Measurements from ENCODE around the gene MACROD2. TPM values are rescaled to one million over a fixed set of nuclear protein-coding genes. Genes with fewer than 3 reads are reported as not detected.

MACROD2 gene
- total RNA-seq, 2 donors from 2014 or later: 8.0 to 19.4 TPM

- no peak for DNase-seq (ENCODE audit: low spot score)
- H3K4me1 ChIP-seq (replicated peaks): no peaks in the 10 kb centered on the region
- H3K27me3 ChIP-seq (replicated peaks; ENCODE audit: insufficient read depth): no peaks in the 10 kb centered on the region
- no peak overlapping the region for H3K4me3 ChIP-seq
- H3K9me3 ChIP-seq: no peaks in the 10 kb centered on the region
- intact Hi-C loops (cut with DNase I): loop anchor here (10.0 kb wide), 1 partner anchor 231 kb away; no protein-coding TSS in a partner anchor
- no peak for TF ChIP-seq POLR2A (IDR thresholded peaks at IDR 0.05)
- TF ChIP-seq POLR2AphosphoS5 (IDR thresholded peaks at IDR 0.05): no peak
- no peak for TF ChIP-seq CTCF (IDR thresholded peaks at IDR 0.05)
- H3K27ac ChIP-seq: no peak overlapping the region
- WGBS: 56% methylated on average over 6 of the region's 6 CpGs
- H3K36me3 ChIP-seq: no peaks in the 10 kb centered on the region
Observed at GRCh38 chr20:15895560-15896084, 1900.3 kb downstream of the MACROD2 start.

- no peak for DNase-seq (ENCODE audit: low spot score)
- TF ChIP-seq CTCF (IDR thresholded peaks at IDR 0.05) (no peak), POLR2A (IDR thresholded peaks at IDR 0.05) (no peak), POLR2AphosphoS5 (IDR thresholded peaks at IDR 0.05) (no peak)
- Histone ChIP-seq H3K4me3 (no peak overlapping the region), H3K4me1 (replicated peaks) (no peaks in the 10 kb centered on the region), H3K9me3 (no peaks in the 10 kb centered on the region), H3K27me3 (replicated peaks; ENCODE audit: insufficient read depth) (no peaks in the 10 kb centered on the region), H3K36me3 (no peaks in the 10 kb centered on the region), H3K27ac (no peak overlapping the region)
- WGBS: 90% methylated on average over 4 of the region's 4 CpGs
- intact Hi-C loops (cut with DNase I): loop anchor here (10.0 kb wide), 1 partner anchor 235 kb away; no protein-coding TSS in a partner anchor
Observed at GRCh38 chr20:15899967-15900366, 1904.7 kb downstream of the MACROD2 start.

- TF ChIP-seq POLR2A (IDR thresholded peaks at IDR 0.05): no peak
- TF ChIP-seq CTCF (IDR thresholded peaks at IDR 0.05): no peak
- no peak for TF ChIP-seq POLR2AphosphoS5 (IDR thresholded peaks at IDR 0.05)
- Histone ChIP-seq H3K9me3 (no peaks in the 10 kb centered on the region), H3K27ac (no peak overlapping the region), H3K4me3 (no peak overlapping the region), H3K27me3 (replicated peaks; ENCODE audit: insufficient read depth) (no peaks in the 10 kb centered on the region), H3K36me3 (no peaks in the 10 kb centered on the region), H3K4me1 (replicated peaks) (no peaks in the 10 kb centered on the region)
- WGBS: 69% methylated on average over 1 of the region's 1 CpG
- no peak for DNase-seq (ENCODE audit: low spot score)
- intact Hi-C loops (cut with DNase I): no loop called here
Observed at GRCh38 chr20:15900443-15900842, 1905.1 kb downstream of the MACROD2 start.

- Histone ChIP-seq H3K27ac (no peak overlapping the region), H3K27me3 (replicated peaks; ENCODE audit: insufficient read depth) (no peaks in the 10 kb centered on the region), H3K4me3 (no peak overlapping the region), H3K4me1 (replicated peaks) (no peaks in the 10 kb centered on the region), H3K36me3 (no peaks in the 10 kb centered on the region), H3K9me3 (no peaks in the 10 kb centered on the region)
- no peak for TF ChIP-seq POLR2AphosphoS5 (IDR thresholded peaks at IDR 0.05)
- no peak for TF ChIP-seq CTCF (IDR thresholded peaks at IDR 0.05)
- TF ChIP-seq POLR2A (IDR thresholded peaks at IDR 0.05): no peak
- intact Hi-C loops (cut with DNase I): no loop called here
- WGBS: 92% methylated on average over 9 of the region's 9 CpGs
- DNase-seq (ENCODE audit: low spot score): no peak
Observed at GRCh38 chr20:15902493-15902892, 1907.2 kb downstream of the MACROD2 start.

GRCh38 chr20:15905661-15906060, 1910.3 kb downstream of the MACROD2 start:
- 58% methylated on average over 3 of the region's 3 CpGs for WGBS
- no peak for TF ChIP-seq POLR2A (IDR thresholded peaks at IDR 0.05)
- TF ChIP-seq CTCF (IDR thresholded peaks at IDR 0.05): no peak
- no peak for TF ChIP-seq POLR2AphosphoS5 (IDR thresholded peaks at IDR 0.05)
- intact Hi-C loops (cut with DNase I): no loop called here
- Histone ChIP-seq H3K4me1 (replicated peaks) (no peaks in the 10 kb centered on the region), H3K9me3 (no peaks in the 10 kb centered on the region), H3K36me3 (no peaks in the 10 kb centered on the region), H3K4me3 (no peak overlapping the region), H3K27me3 (replicated peaks; ENCODE audit: insufficient read depth) (no peaks in the 10 kb centered on the region), H3K27ac (no peak overlapping the region)
- DNase-seq (ENCODE audit: low spot score): no peak
